Astrocyte of the spinal cord (primary cell): ENCODE results near the gene HAUS5.

Source experiments
- DNase-seq: peaks from one replicate; pipeline ENCODE4 v3.0.0; 2011; ENCODE audit warnings: low read depth, low spot score
- H3K4me3 ChIP-seq: 2 replicates; pipeline ENCODE4 v1.5.1; 2011; ENCODE audit warnings: low read depth, mild to moderate bottlenecking, low read length, moderate library complexity
- in situ Hi-C: cut with HindIII; loops from 2 replicates; pipeline ENCODE4 v1.10.0; 2017; ENCODE audit warnings: low sequenced_read_pairs
- TF ChIP-seq, protein P1 (sequence below): IDR thresholded peaks from 2 replicates; pipeline ENCODE4 v1.5.1; 2012; ENCODE audit warnings: low read depth, mild to moderate bottlenecking, low read length, inconsistent platforms

Gene HAUS5

DNA sequence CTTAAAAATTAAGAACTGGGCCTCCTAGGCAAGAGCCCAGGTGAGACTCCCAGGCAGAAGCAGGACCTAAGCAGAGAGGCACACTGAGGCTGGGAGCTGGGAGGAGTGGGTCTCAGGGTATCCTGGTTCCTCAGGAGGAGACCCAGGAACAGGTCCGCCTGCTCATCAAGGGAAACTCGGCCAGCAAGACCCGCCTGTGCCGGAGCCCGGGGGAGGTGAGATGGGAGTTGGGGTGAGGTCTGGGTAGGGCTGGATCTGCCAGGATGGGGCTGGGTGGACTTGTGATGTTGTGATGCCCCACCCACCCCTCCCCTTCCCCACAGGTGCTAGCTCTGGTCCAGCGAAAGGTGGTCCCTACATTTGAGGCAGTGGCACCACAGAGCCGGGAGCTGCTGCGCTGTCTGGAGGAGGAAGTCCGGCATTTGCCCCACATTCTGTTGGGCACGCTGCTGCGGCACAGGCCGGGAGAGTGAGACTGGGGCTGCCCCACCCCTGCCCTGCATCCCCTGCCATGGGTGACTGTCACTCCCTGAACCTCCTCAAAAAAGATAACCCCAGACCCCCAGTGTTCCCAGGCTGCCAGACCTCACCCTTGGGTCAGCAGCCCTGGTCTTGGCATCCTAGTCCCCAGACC, 6.9 kb downstream of the HAUS5 start:
- TF ChIP-seq, protein P1, sequence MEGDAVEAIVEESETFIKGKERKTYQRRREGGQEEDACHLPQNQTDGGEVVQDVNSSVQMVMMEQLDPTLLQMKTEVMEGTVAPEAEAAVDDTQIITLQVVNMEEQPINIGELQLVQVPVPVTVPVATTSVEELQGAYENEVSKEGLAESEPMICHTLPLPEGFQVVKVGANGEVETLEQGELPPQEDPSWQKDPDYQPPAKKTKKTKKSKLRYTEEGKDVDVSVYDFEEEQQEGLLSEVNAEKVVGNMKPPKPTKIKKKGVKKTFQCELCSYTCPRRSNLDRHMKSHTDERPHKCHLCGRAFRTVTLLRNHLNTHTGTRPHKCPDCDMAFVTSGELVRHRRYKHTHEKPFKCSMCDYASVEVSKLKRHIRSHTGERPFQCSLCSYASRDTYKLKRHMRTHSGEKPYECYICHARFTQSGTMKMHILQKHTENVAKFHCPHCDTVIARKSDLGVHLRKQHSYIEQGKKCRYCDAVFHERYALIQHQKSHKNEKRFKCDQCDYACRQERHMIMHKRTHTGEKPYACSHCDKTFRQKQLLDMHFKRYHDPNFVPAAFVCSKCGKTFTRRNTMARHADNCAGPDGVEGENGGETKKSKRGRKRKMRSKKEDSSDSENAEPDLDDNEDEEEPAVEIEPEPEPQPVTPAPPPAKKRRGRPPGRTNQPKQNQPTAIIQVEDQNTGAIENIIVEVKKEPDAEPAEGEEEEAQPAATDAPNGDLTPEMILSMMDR = no peak
- in situ Hi-C loops = no loop called here
- no peak overlapping the region for H3K4me3 ChIP-seq
- no peak for DNase-seq

DNA sequence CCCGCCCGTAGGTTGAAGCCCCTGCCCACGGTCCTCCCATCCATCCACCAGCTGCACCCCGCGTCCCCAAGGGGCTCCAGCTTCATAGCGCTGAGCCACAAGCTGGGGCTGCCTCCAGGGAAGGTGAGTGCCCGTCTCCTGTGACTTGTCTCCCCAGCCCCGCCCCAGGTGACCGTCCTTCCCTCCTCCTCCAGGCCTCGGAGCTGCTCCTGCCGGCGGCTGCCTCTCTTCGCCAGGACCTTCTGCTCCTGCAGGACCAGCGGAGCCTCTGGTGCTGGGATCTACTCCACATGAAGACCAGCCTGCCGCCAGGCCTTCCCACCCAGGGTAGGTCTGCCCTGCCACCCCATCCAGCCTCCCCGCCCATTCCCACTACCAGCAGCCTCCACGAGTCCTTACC, 7.5 kb downstream of the HAUS5 start:
- in situ Hi-C loops = no loop called here
- TF ChIP-seq, protein P1 = no peak
- no peak for DNase-seq
- H3K4me3 ChIP-seq = no peak overlapping the region

DNA sequence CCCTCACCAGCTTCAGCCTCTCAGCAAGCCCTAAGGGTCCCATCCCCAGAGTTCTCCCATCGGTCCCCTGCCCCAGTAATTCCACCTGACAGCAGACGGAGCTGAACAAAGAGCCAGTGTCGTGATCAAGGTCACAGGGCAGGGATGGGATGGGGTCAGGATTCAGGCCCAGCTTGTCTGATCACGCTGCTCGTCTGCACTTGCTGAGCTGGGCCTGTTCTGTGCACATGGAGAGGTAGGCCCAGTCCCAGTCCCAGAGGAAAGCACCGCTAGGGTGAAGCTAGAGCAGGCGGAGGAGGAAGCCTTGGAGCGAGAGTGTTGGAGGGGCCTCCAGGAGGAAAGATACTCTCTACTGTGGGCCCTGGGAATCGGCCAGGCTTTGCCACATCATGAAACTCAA, 9.2 kb downstream of the HAUS5 start:
- in situ Hi-C loops = no loop called here
- TF ChIP-seq, protein P1 = no peak
- DNase-seq = no peak
- no peak overlapping the region for H3K4me3 ChIP-seq

DNA sequence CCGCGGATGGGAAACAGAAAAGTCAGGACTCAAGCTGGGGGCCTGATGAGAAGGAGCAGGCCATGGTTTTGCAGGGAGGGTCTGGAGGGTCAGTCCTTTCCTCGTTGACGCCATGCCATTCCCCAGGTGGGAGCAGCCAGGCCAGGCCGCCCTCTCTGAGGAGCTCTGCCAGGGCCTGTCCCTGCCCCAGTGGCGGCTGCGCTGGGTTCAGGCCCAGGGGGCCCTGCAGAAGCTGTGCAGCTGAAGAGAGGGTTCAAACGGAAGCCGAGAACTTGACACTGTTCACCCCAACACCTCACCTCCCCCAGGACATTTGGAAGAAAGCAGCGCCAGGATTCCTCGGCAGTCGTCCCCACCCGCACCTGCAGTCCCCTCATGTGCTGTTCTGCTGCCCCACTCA, 10.2 kb downstream of the HAUS5 start:
- no peak for DNase-seq
- in situ Hi-C loops = no loop called here
- TF ChIP-seq, protein P1 = no peak
- no peak overlapping the region for H3K4me3 ChIP-seq

DNA sequence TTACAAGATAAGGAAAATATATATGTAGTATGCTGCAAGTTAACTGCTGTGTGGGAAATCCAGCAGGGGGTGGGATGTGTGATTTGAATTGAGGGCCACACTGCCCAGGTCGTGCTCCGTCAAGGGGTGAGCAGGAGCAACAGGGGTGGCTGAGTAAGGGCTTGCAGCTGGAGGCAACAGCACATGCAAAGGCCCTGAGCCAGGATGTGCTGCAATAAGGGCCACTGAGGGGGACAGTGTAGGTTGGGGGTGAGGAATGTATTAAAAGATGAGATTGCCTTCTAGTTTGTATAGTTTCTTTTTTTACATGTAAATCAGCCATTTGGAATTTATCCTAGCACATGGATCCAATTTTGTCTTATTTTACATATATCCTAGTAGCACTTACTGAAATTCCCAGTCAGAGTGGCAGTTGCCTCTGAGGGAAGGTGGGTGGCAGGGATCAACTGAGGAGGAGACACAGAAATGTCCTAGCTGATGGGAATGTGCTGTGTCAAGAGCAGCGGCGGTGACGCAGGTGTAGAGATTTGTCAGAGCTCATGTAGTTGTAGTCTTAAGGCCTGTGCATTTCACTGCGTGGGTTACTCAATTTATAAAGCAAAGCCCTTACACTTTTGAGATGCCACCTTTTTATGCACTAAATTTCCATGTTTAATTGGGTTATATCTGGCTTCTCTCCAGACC, 10.9 kb downstream of the HAUS5 start:
- no peak overlapping the region for H3K4me3 ChIP-seq
- in situ Hi-C loops = no loop called here
- DNase-seq = no peak
- TF ChIP-seq, protein P1 = no peak

DNA sequence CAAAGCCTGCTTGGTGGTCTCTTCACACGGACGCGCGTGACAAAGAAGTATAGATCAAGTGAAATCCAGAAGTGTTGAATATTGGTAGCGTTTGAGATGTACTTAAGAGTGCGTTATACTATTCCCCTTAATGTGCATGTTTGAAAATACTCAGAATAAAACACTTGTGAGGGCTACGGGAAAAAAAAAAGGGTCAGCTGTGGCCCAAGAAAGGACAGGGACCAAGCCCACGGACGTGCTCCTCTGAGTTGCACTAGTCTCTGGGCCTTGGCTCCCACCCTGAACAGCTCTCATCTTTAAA, 15.7 kb downstream of the HAUS5 start:
- peak overlapping the region; percentile 95 for H3K4me3 ChIP-seq
- in situ Hi-C loops = no loop called here
- TF ChIP-seq, protein P1 = no peak
- DNase-seq = no peak
